ENCODE measurements around the gene TBX2.

TBX2 gene

GRCh38 chr17:61387511-61388305 lies 11.9 kb upstream of the TBX2 start:
- DNase-seq (ENCODE audit: low read depth), result no peak

GRCh38 chr17:61388561-61389356 lies 10.9 kb upstream of the TBX2 start:
- no peak for DNase-seq (ENCODE audit: low read depth)

- no peak for DNase-seq (ENCODE audit: low read depth)
These were observed 9.8 kb upstream of the TBX2 start for GRCh38 chr17:61389670-61390478.

GRCh38 chr17:61390479-61390791 lies 9.2 kb upstream of the TBX2 start:
- no peak for DNase-seq (ENCODE audit: low read depth)

GRCh38 chr17:61391595-61392291 lies 7.9 kb upstream of the TBX2 start:
- no peak for DNase-seq (ENCODE audit: low read depth)

- DNase-seq (ENCODE audit: low read depth), result no peak
These were observed 7.0 kb upstream of the TBX2 start for GRCh38 chr17:61392679-61393078.

- no peak for DNase-seq (ENCODE audit: low read depth)
These were observed 6.1 kb upstream of the TBX2 start for GRCh38 chr17:61393550-61393903.

- DNase-seq (ENCODE audit: low read depth), result no peak
These were observed 5.6 kb upstream of the TBX2 start for GRCh38 chr17:61393904-61394629.

- no peak for DNase-seq (ENCODE audit: low read depth)
These were observed 4.8 kb upstream of the TBX2 start for GRCh38 chr17:61394630-61395408.

- no peak for DNase-seq (ENCODE audit: low read depth)
These were observed 4.1 kb upstream of the TBX2 start for GRCh38 chr17:61395409-61395982.

GRCh38 chr17:61395983-61396585 lies 3.6 kb upstream of the TBX2 start:
- no peak for DNase-seq (ENCODE audit: low read depth)

GRCh38 chr17:61396586-61397085 lies 3.0 kb upstream of the TBX2 start:
- DNase-seq (ENCODE audit: low read depth), result no peak

GRCh38 chr17:61397086-61397842 lies 2.4 kb upstream of the TBX2 start:
- DNase-seq (ENCODE audit: low read depth), result no peak

GRCh38 chr17:61398721-61399130 lies 917 bp upstream of the TBX2 start:
- no peak for DNase-seq (ENCODE audit: low read depth)

- DNase-seq (ENCODE audit: low read depth), result no peak
These were observed 548 bp downstream of the TBX2 start for GRCh38 chr17:61400066-61400716.

GRCh38 chr17:61400717-61401388 lies 1.2 kb downstream of the TBX2 start:
- DNase-seq (ENCODE audit: low read depth), result no peak

- DNase-seq (ENCODE audit: low read depth), result no peak
These were observed 1.9 kb downstream of the TBX2 start for GRCh38 chr17:61401389-61402072.

Measured in GM04503 (cell line).